Calu3 (cell line): ENCODE results near the gene CPED1. TPM values are rescaled to one million over a fixed set of nuclear protein-coding genes. Genes with fewer than 3 reads are reported as not detected.

Experiments
- BruUV-seq: library from RNA; stranded (reverse); fragments of 400-500 nt; replicated peaks from 2 replicates; lab custom pipeline; 2021; lab: Mats Ljungman, UMichigan
- CTCF ChIA-PET: fragments of 300-600 bp; sonication (Branson Sonifier 250); formaldehyde crosslinking; loops from one replicate; lab custom pipeline; 2022; ENCODE audit warnings: antibody characterized with exemption; lab: Charles Lee
- DNase-seq: peaks from one replicate; pipeline ENCODE4 v3.0.0; 2022
- H3K27ac Mint-ChIP-seq: one replicate; pipeline ENCODE4 v1.8.0; 2022; ENCODE audit warnings: mixed read lengths; ENCODE audit not compliant: unreplicated experiment
- H3K27me3 Mint-ChIP-seq: one replicate; pipeline ENCODE4 v1.8.0; 2022; ENCODE audit warnings: mixed read lengths; ENCODE audit not compliant: unreplicated experiment
- H3K36me3 Mint-ChIP-seq: one replicate; pipeline ENCODE4 v1.8.0; 2022; ENCODE audit warnings: mild to moderate bottlenecking, moderate library complexity, mixed read lengths; ENCODE audit not compliant: insufficient read depth, unreplicated experiment
- H3K4me1 Mint-ChIP-seq: one replicate; pipeline ENCODE4 v1.8.0; 2022; ENCODE audit warnings: mild to moderate bottlenecking, low read depth, mixed read lengths; ENCODE audit not compliant: unreplicated experiment
- H3K4me3 Mint-ChIP-seq: one replicate; pipeline ENCODE4 v1.8.0; 2022; ENCODE audit warnings: mild to moderate bottlenecking, low read depth, moderate library complexity, mixed read lengths; ENCODE audit not compliant: unreplicated experiment
- H3K9me3 Mint-ChIP-seq: one replicate; pipeline ENCODE4 v1.8.0; 2022; ENCODE audit warnings: low read depth, mixed read lengths; ENCODE audit not compliant: unreplicated experiment
- intact Hi-C: fragments of 100-400 bp; cut with micrococcal nuclease; formaldehyde crosslinking; loops from one replicate; pipeline ENCODE4 v1.10.0; 2022; ENCODE audit not compliant: unreplicated experiment
- total RNA-seq: library from RNA; stranded (reverse); gene quantifications from 2 replicates; pipeline ENCODE4 v1.2.3, GENCODE V29; 2022
- TF ChIP-seq, protein P1 (sequence below): fragments of 200-600 bp; IDR thresholded peaks from one replicate; pipeline ENCODE4 v1.8.0; 2022; ENCODE audit warnings: antibody characterized with exemption; ENCODE audit not compliant: unreplicated experiment

The CPED1 gene
- total RNA-seq, 1 experiment from 2014 or later: 0.24 TPM

DNA sequence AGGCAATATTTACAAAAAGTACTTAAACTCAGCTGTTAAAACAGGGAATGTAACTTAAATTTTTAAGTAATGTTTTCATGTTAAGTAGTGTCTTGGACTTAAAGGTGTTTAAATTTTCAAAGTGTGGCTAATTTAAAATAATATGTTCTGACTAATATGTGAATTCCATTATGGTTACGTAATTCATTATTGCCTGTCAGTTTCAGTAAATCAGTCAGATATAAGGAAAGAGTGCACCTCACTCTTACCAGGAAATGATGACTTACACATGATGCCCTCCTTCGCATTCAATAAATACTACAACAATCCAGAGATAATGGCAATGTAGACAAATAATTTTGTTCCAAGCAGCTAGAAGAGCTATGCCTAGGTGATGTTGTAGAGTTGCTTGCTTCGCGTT, 271.3 kb downstream of the CPED1 start:
- TF ChIP-seq, protein P1, sequence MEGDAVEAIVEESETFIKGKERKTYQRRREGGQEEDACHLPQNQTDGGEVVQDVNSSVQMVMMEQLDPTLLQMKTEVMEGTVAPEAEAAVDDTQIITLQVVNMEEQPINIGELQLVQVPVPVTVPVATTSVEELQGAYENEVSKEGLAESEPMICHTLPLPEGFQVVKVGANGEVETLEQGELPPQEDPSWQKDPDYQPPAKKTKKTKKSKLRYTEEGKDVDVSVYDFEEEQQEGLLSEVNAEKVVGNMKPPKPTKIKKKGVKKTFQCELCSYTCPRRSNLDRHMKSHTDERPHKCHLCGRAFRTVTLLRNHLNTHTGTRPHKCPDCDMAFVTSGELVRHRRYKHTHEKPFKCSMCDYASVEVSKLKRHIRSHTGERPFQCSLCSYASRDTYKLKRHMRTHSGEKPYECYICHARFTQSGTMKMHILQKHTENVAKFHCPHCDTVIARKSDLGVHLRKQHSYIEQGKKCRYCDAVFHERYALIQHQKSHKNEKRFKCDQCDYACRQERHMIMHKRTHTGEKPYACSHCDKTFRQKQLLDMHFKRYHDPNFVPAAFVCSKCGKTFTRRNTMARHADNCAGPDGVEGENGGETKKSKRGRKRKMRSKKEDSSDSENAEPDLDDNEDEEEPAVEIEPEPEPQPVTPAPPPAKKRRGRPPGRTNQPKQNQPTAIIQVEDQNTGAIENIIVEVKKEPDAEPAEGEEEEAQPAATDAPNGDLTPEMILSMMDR: no peak
- CTCF ChIA-PET: no interaction called here
- Mint-ChIP-seq H3K27me3 (no peaks in the 10 kb centered on the region), H3K27ac (no peak overlapping the region), H3K4me3 (no peak overlapping the region), H3K4me1 (no peaks in the 10 kb centered on the region), H3K9me3 (peaks cover 2% of the 10 kb centered on the region), H3K36me3 (no peaks in the 10 kb centered on the region)
- DNase-seq: no peak
- intact Hi-C loops: no loop called here
- BruUV-seq: no TSS peak

DNA sequence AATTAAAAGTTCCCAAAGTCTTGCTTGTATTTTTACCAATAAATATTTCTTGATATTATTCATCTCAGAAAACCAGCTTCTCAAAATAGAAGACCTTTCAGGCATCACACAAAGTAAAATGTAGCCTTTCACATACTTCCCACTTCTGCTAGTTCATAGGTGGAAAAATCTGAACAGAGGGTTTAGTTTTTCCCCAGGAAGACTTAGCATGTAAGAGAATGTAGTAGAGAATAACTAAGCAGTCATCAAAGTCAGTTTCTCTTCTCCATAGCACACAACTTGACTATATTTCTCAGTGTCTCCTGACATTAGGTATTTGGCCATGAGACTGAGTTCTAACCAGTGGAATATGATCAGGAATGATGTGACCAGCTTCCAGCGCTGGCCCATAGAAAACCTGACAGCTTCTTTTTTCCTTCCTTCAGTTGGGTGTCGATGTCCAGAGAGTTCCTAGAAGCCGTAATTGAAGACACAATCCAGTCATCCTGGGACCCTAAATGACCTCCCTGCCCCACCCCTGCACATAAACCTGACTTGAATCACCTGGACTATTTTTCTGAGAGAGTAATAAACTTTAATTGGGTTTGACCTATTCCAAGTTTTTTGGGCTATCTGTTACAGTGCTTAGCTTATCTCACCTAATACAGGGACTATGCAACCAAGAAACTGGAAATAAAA, 272.8 kb downstream of the CPED1 start:
- no TSS peak for BruUV-seq
- no peaks in the 10 kb centered on the region for H3K4me1 Mint-ChIP-seq
- no peaks in the 10 kb centered on the region for H3K36me3 Mint-ChIP-seq
- TF ChIP-seq, protein P1: no peak
- intact Hi-C loops: no loop called here
- no peaks in the 10 kb centered on the region for H3K27me3 Mint-ChIP-seq
- no peak overlapping the region for H3K27ac Mint-ChIP-seq
- CTCF ChIA-PET: no interaction called here
- H3K9me3 Mint-ChIP-seq: no peaks in the 10 kb centered on the region
- DNase-seq: no peak
- no peak overlapping the region for H3K4me3 Mint-ChIP-seq

DNA sequence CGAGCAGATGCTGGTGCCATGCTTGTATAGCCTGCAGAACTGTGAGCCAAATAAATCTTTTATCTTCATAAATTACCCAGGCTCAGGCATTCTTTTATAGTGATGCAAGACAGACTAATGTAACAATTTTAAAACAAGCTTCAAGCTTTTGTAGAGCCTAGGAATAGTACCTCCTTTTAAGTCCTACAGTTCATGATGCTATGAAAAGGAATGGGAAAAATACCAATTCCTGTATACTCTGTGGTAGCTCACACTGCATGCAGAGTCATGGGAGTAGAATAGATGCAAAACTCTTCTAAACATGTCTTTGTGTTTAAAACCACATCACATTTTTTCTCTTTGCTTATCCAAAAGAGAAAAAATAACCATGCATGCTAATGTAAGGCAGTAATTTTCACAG, 273.7 kb downstream of the CPED1 start:
- no peak for DNase-seq
- Mint-ChIP-seq H3K36me3 (no peaks in the 10 kb centered on the region), H3K4me1 (no peaks in the 10 kb centered on the region), H3K27ac (no peak overlapping the region), H3K9me3 (no peaks in the 10 kb centered on the region), H3K4me3 (no peak overlapping the region), H3K27me3 (no peaks in the 10 kb centered on the region)
- CTCF ChIA-PET: no interaction called here
- intact Hi-C loops: no loop called here
- TF ChIP-seq, protein P1: no peak
- BruUV-seq: no TSS peak

DNA sequence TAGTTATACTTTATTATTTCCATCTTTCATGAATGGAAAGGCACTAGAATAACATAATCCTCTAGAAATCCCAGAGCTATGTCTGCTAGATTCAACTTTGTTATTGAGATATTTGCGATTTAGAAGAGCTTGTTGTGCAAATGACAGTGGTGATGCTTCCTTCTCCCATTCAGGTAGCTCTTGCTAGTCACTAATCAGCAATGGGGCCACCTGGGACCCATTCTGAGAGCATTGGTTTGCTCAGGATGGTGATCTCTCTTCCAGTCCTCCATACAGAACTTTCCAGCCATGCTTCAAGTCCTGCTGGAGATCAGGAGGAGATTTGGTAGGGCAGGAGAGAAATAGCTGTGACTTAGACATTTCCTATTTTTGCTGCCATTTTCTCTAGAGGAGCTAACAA, 274.5 kb downstream of the CPED1 start:
- H3K27ac Mint-ChIP-seq: no peak overlapping the region
- no peaks in the 10 kb centered on the region for H3K4me1 Mint-ChIP-seq
- CTCF ChIA-PET: no interaction called here
- H3K4me3 Mint-ChIP-seq: no peak overlapping the region
- DNase-seq: no peak
- no TSS peak for BruUV-seq
- no peaks in the 10 kb centered on the region for H3K36me3 Mint-ChIP-seq
- TF ChIP-seq, protein P1: no peak
- peaks cover 4% of the 10 kb centered on the region for H3K27me3 Mint-ChIP-seq
- intact Hi-C loops: no loop called here
- H3K9me3 Mint-ChIP-seq: no peaks in the 10 kb centered on the region
